BJ (cell line): ENCODE results near the gene ZFHX2. TPM values are rescaled to one million over a fixed set of nuclear protein-coding genes. Genes with fewer than 3 reads are reported as not detected.

Experiments used
- CTCF ChIA-PET: fragments of 350-600 bp; formaldehyde crosslinking; extraction: SDS; loops from one replicate; lab custom pipeline; 2021; ENCODE audit warnings: antibody characterized with exemption, inconsistent platforms; lab: Yijun Ruan, JAX
- POLR2A ChIA-PET: fragments of 300-600 bp; sonication (Branson Sonifier 250); formaldehyde crosslinking; extraction: SDS; loops from one replicate; lab custom pipeline; 2021; ENCODE audit warnings: antibody characterized with exemption; lab: Charles Lee
- DNase-seq: peaks from one replicate; pipeline ENCODE4 v3.0.0-alpha.2; 2011; ENCODE audit warnings: low read depth
- H3K27me3 ChIP-seq: 2 replicates; pipeline ENCODE4 v1.6.0; 2011; ENCODE audit warnings: low read length; ENCODE audit not compliant: control insufficient read depth, insufficient read depth
- H3K36me3 ChIP-seq: 2 replicates; pipeline ENCODE4 v1.5.1; 2011; ENCODE audit warnings: low read length; ENCODE audit not compliant: control insufficient read depth, insufficient read depth
- H3K4me3 ChIP-seq: 2 replicates; pipeline ENCODE4 v1.5.1; 2011; ENCODE audit warnings: low read depth, mild to moderate bottlenecking, control low read depth, low read length
- CTCF ChIP-seq: IDR thresholded peaks from 2 replicates; pipeline ENCODE4 v1.5.1; 2011; ENCODE audit warnings: low read depth, mild to moderate bottlenecking, control low read depth, inconsistent platforms, low read length, moderate library complexity; ENCODE audit not compliant: insufficient read depth
- polyA plus RNA-seq: library from polyadenylated mRNA; depleted of rRNA; stranded (reverse); fragments of >200 nt; gene quantifications from 2 replicates; pipeline ENCODE4 v1.2.3, GENCODE V29; 2011

Gene ZFHX2
- polyA plus RNA-seq, 1 experiment = 0.28 TPM

DNA sequence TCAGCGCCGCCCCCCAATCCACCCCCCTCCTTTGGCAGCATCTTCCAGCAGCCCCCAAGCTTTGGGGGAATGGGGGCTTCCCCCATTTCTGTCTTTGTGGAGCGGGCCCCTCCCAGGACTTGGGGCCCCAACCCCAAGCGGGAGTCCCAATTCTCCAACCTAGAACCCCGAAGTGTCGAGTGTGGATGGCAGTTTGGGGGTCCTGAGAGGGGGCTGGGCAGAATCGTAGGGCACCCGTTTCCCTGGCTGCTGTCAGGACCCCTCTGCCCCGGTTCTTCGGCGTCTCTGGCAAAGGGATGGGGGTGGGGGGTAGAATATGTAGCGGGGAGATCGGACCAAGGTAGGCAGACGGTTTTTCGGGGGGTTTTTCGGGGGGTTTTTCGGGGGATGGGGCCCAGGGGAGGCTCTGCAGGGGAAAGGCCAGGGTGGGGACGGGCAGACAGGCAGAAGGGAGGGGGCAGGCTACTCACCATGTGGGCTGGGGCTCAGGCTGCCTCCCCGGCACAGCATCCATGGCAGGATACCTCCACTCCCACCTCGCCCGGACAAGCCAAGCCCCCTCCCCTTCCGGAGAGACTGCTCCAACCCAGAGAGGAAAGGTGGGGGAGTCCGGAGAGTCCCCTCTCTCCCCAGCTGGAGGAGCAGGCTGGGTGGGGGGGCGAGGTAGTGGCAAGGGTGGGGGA, 26.3 kb upstream of the ZFHX2 start:
- ChIA-PET POLR2A (no interaction called here), CTCF (interaction anchor here (0.9 kb wide), 1 partner anchor 11 kb away, joined by 3 read pairs; no protein-coding TSS in a partner anchor)
- TF ChIP-seq CTCF = no peak
- DNase-seq = no peak
- Histone ChIP-seq H3K27me3 (peaks cover 23% of the 10 kb centered on the region), H3K36me3 (no peaks in the 10 kb centered on the region), H3K4me3 (no peak overlapping the region)

- CTCF ChIA-PET = no interaction called here
- no peak for DNase-seq
- Histone ChIP-seq H3K4me3 (no peak overlapping the region), H3K27me3 (peaks cover 26% of the 10 kb centered on the region), H3K36me3 (no peaks in the 10 kb centered on the region)
- no peak for TF ChIP-seq CTCF
- POLR2A ChIA-PET = no interaction called here
These were observed 25.6 kb upstream of the ZFHX2 start for GRCh38 chr14:23577004-23577681.

DNA sequence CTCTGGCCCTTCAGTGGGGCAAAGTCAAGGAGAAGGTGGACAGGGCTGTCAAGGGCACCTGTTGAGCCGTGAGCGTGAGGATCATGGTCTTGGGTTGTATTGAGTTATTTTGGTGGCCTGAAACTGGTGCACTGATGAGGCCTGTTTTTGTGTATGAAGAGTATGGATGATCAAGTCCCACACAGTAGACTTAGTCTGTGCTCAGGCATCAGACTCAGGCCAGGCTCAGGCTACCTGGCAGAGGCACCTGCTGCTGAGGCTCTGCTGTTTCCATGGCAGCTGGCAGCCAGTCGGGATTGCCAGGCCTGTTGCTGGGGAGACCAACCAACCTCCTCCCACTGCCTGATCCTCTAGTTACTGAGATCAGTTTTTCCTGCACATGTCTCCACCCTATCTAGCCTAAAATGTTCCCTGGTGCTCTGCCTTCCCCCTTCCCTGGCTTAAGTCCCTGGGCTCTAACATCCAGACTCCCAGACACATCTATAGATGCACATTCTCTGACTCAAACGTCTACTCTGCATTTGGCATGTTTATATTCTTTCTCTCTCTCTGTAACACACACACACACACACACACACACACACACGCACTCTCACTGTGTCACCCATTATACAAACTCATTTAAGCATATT, 21.9 kb upstream of the ZFHX2 start:
- TF ChIP-seq CTCF = no peak
- Histone ChIP-seq H3K4me3 (no peak overlapping the region), H3K27me3 (peaks cover 22% of the 10 kb centered on the region), H3K36me3 (no peaks in the 10 kb centered on the region)
- CTCF ChIA-PET = no interaction called here
- POLR2A ChIA-PET = no interaction called here
- DNase-seq = no peak

DNA sequence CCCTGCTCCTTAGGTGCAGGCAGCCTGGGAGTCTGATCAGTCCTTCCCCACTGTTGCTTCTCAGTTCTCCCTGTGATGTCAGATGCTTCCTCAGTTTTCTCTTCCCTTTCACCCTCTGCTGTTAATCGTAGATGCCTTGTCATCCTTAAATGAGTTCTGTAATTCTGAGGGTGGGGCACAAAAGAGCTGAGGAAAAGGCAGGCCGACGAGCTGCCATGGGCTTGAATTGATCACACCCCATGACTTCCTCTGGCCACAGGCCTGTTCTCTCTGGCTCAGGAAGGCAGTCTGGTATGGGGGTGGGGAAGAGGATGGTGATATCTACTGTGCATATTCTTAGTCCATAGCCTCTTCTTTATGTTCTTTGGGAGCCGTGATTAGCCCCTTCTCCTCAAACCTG, 21.3 kb upstream of the ZFHX2 start:
- H3K27me3 ChIP-seq = peaks cover 21% of the 10 kb centered on the region
- no peak for TF ChIP-seq CTCF
- DNase-seq = no peak
- ChIA-PET POLR2A (no interaction called here), CTCF (interaction anchor here (1.6 to 3.1 kb wide), 2 partner anchors 10 to 12 kb away, joined by 6 to 19 read pairs; no protein-coding TSS in a partner anchor)
- H3K4me3 ChIP-seq = no peak overlapping the region
- no peaks in the 10 kb centered on the region; the same call in 1 of the 2 replicates for H3K36me3 ChIP-seq

DNA sequence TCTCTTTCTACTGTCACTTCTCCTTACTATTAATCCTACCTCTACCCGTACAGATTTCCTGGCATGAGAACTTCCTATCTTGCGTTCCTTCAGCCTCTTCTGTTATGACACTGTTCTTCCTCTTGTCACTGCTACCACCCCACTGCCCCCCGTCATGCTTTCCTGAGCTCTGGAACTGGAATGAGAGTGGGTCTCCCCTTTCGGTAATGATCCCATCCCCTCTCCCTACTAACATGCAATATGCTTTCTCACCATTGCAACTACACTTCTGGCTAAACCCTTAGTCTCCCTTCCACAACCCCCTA, 20.9 kb upstream of the ZFHX2 start:
- no peak for DNase-seq
- Histone ChIP-seq H3K4me3 (no peak overlapping the region), H3K27me3 (peaks cover 21% of the 10 kb centered on the region), H3K36me3 (no peaks in the 10 kb centered on the region; the same call in 1 of the 2 replicates)
- TF ChIP-seq CTCF = no peak
- CTCF ChIA-PET = interaction anchor here (0.5 to 3.1 kb wide), 4 partner anchors 9 to 16 kb away, joined by 3 to 19 read pairs (median 4); no protein-coding TSS in a partner anchor
- POLR2A ChIA-PET = no interaction called here
